ENCODE measurements around the gene GUCA1C.

The GUCA1C gene

GRCh38 chr3:108909799-108910198 is 43.9 kb downstream of the GUCA1C start:
- DNase-seq (ENCODE audit: low spot score) = no peak

- no peak for DNase-seq (ENCODE audit: low spot score)
Observed at GRCh38 chr3:108907194-108907593, 46.5 kb downstream of the GUCA1C start.

- DNase-seq (ENCODE audit: low spot score) = no peak
Observed at GRCh38 chr3:108899530-108899929, 54.1 kb downstream of the GUCA1C start.

- no peak for DNase-seq (ENCODE audit: low spot score)
Observed at GRCh38 chr3:108897883-108898282, 55.8 kb downstream of the GUCA1C start.

- DNase-seq (ENCODE audit: low spot score) = no peak
Observed at GRCh38 chr3:108894981-108895380, 58.7 kb downstream of the GUCA1C start.

GRCh38 chr3:108891833-108892232 is 61.8 kb downstream of the GUCA1C start:
- no peak for DNase-seq (ENCODE audit: low spot score)

- DNase-seq (ENCODE audit: low spot score) = no peak
Observed at GRCh38 chr3:108887777-108888176, 65.9 kb downstream of the GUCA1C start.

- DNase-seq (ENCODE audit: low spot score) = no peak
Observed at GRCh38 chr3:108887121-108887520, 66.6 kb downstream of the GUCA1C start.

GRCh38 chr3:108883373-108883772 is 70.3 kb downstream of the GUCA1C start:
- DNase-seq (ENCODE audit: low spot score) = no peak

- no peak for DNase-seq (ENCODE audit: low spot score)
Observed at GRCh38 chr3:108882762-108883161, 70.9 kb downstream of the GUCA1C start.

- no peak for DNase-seq (ENCODE audit: low spot score)
Observed at GRCh38 chr3:108879915-108880314, 73.8 kb downstream of the GUCA1C start.

- no peak for DNase-seq (ENCODE audit: low spot score)
Observed at GRCh38 chr3:108877901-108878300, 75.8 kb downstream of the GUCA1C start.

GRCh38 chr3:108863799-108864135 is 89.9 kb downstream of the GUCA1C start:
- DNase-seq (ENCODE audit: low spot score) = no peak

- peak; percentile 13 for DNase-seq (ENCODE audit: low spot score)
Observed at GRCh38 chr3:108862865-108863798, 90.5 kb downstream of the GUCA1C start.

- no peak for DNase-seq (ENCODE audit: low spot score)
Observed at GRCh38 chr3:108861401-108861800, 92.3 kb downstream of the GUCA1C start.
